ENCODE measurements around the gene CEP19. TPM values are rescaled to one million over a fixed set of nuclear protein-coding genes. Genes with fewer than 3 reads are reported as not detected.
A peak's percentile ranks its signal among the peaks of the same experiment; 100 is the strongest.

Gene CEP19
- total RNA-seq, 1 donor from 2014 or later: 2.2 TPM

- ATAC-seq (peak; percentile 82 to 88), DNase-seq (peak; percentile 84)
- intact Hi-C loops (cut with DNase I): loop anchor here (5.0 kb wide), 1 partner anchor 81 kb away; no protein-coding TSS in a partner anchor
Measured at GRCh38 chr3:196688349-196688748, 23.7 kb downstream of the CEP19 start.

GRCh38 chr3:196686436-196686835, 25.6 kb downstream of the CEP19 start:
- ATAC-seq (no peak), DNase-seq (no peak)
- Histone ChIP-seq H3K27me3 (ENCODE audit: low read depth) (no peaks in the 10 kb centered on the region), H3K27ac (no peak overlapping the region), H3K4me1 (peaks cover 11% of the 10 kb centered on the region), H3K4me3 (no peak overlapping the region), H3K9me3 (no peaks in the 10 kb centered on the region), H3K36me3 (no peaks in the 10 kb centered on the region)
- intact Hi-C loops (cut with DNase I): loop anchor here (5.0 kb wide), 1 partner anchor 79 kb away; no protein-coding TSS in a partner anchor
- no peak for TF ChIP-seq CTCF (IDR thresholded peaks at IDR 0.05)

More at GRCh38 chr3:196688349-196688748, 23.7 kb downstream of the CEP19 start:
- no peak overlapping the region for H3K4me3 ChIP-seq
- no peaks in the 10 kb centered on the region for H3K9me3 ChIP-seq
- no peak for TF ChIP-seq CTCF (IDR thresholded peaks at IDR 0.05)
- H3K4me1 ChIP-seq: peaks cover 11% of the 10 kb centered on the region
- H3K36me3 ChIP-seq: no peaks in the 10 kb centered on the region
- peak overlapping the region; percentile 36 for H3K27ac ChIP-seq
- H3K27me3 ChIP-seq (ENCODE audit: low read depth): no peaks in the 10 kb centered on the region

- H3K9me3 ChIP-seq: no peaks in the 10 kb centered on the region
- ATAC-seq: peak; percentile 79 to 85
- H3K27me3 ChIP-seq (ENCODE audit: low read depth): no peaks in the 10 kb centered on the region
- peaks cover 11% of the 10 kb centered on the region for H3K4me1 ChIP-seq
- DNase-seq: peak; percentile 60
- H3K4me3 ChIP-seq: peak overlapping the region; percentile 19
- peak; percentile 93 for TF ChIP-seq CTCF (IDR thresholded peaks at IDR 0.05)
- H3K36me3 ChIP-seq: no peaks in the 10 kb centered on the region
- intact Hi-C loops (cut with DNase I): loop anchor here (5.0 kb wide), 1 partner anchor 77 kb away; no protein-coding TSS in a partner anchor
- H3K27ac ChIP-seq: no peak overlapping the region
Measured at GRCh38 chr3:196684548-196685407, 27.3 kb downstream of the CEP19 start.

- Histone ChIP-seq H3K4me1 (peaks cover 22% of the 10 kb centered on the region), H3K36me3 (no peaks in the 10 kb centered on the region), H3K27me3 (ENCODE audit: low read depth) (no peaks in the 10 kb centered on the region), H3K4me3 (no peak overlapping the region), H3K9me3 (no peaks in the 10 kb centered on the region), H3K27ac (no peak overlapping the region)
- intact Hi-C loops (cut with DNase I): no loop called here
- ATAC-seq (no peak), DNase-seq (no peak)
- TF ChIP-seq CTCF (IDR thresholded peaks at IDR 0.05): no peak
Measured at GRCh38 chr3:196677931-196678330, 34.1 kb downstream of the CEP19 start.

- Histone ChIP-seq H3K27ac (peak overlapping the region; percentile 10), H3K4me1 (peaks cover 22% of the 10 kb centered on the region), H3K9me3 (no peaks in the 10 kb centered on the region), H3K27me3 (ENCODE audit: low read depth) (no peaks in the 10 kb centered on the region), H3K36me3 (no peaks in the 10 kb centered on the region), H3K4me3 (no peak overlapping the region)
- ATAC-seq (no peak), DNase-seq (no peak)
- TF ChIP-seq CTCF (IDR thresholded peaks at IDR 0.05): no peak
- intact Hi-C loops (cut with DNase I): no loop called here
Measured at GRCh38 chr3:196677353-196677752, 34.7 kb downstream of the CEP19 start.

All from lower lobe of right lung (tissue), 2 donors.